NT2/D1 (cell line): ENCODE measurements around the gene AGAP1.

Experiments used
- DNase-seq: peaks from one replicate; pipeline ENCODE4 v3.0.0-alpha.2; 2011; ENCODE audit warnings: low read depth, low spot score
- H3K27me3 ChIP-seq: 2 replicates; pipeline ENCODE4 v1.6.0; 2011; ENCODE audit warnings: mild to moderate bottlenecking; ENCODE audit not compliant: insufficient read length, insufficient read depth
- H3K36me3 ChIP-seq: 2 replicates; pipeline ENCODE4 v1.6.1; 2011; ENCODE audit warnings: mild to moderate bottlenecking, low read length, mixed read lengths; ENCODE audit not compliant: insufficient read depth, insufficient read length
- H3K4me1 ChIP-seq: 2 replicates; pipeline ENCODE4 v1.5.1; 2011; ENCODE audit not compliant: insufficient read depth, insufficient read length
- H3K4me3 ChIP-seq: 2 replicates; pipeline ENCODE4 v1.5.1; 2011; ENCODE audit warnings: low read depth; ENCODE audit not compliant: insufficient read length
- H3K9ac ChIP-seq: 2 replicates; pipeline ENCODE4 v1.6.0; 2011; ENCODE audit warnings: low read depth; ENCODE audit not compliant: insufficient read length
- H3K9me3 ChIP-seq: 2 replicates; pipeline ENCODE4 v1.5.1; 2011; ENCODE audit warnings: mild to moderate bottlenecking, low read length; ENCODE audit not compliant: insufficient read depth
- SUZ12 ChIP-seq: IDR thresholded peaks from 2 replicates; pipeline ENCODE4 v1.6.1; 2011; ENCODE audit not compliant: insufficient read length, insufficient read depth; ENCODE audit errors: extremely low read depth
- YY1 ChIP-seq: IDR thresholded peaks from 2 replicates; pipeline ENCODE4 v1.6.1; 2011; ENCODE audit not compliant: insufficient read length, insufficient read depth
- ZNF274 ChIP-seq: IDR thresholded peaks from 2 replicates; pipeline ENCODE4 v1.6.1; 2011; ENCODE audit warnings: mild to moderate bottlenecking, low read depth, low read length

AGAP1 gene

DNA sequence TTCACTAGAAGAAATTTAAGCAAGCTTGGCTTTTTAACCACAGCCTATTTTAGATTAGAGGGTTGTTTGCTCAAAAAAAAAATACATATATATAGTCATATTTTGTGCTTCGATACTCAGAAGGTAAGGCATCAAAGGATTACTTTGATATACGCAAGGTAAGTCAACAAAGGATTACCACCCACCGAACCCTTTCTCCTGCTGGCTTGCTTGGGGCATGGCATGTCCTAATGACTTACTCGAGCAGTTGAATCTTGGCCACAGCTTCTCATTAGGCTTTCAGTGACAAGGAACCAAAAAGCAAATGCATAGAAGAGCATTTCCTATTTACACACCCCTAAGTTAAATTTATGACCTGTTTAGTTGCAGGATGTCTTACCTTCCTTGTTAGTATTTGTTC, 295.7 kb downstream of the AGAP1 start:
- no peak overlapping the region for H3K9ac ChIP-seq
- no peaks in the 10 kb centered on the region for H3K36me3 ChIP-seq
- no peak for DNase-seq
- H3K4me3 ChIP-seq: no peak overlapping the region
- TF ChIP-seq ZNF274 (no peak), SUZ12 (no peak)
- H3K27me3 ChIP-seq: no peaks in the 10 kb centered on the region
- H3K4me1 ChIP-seq: peaks cover 3% of the 10 kb centered on the region
- no peaks in the 10 kb centered on the region for H3K9me3 ChIP-seq

DNA sequence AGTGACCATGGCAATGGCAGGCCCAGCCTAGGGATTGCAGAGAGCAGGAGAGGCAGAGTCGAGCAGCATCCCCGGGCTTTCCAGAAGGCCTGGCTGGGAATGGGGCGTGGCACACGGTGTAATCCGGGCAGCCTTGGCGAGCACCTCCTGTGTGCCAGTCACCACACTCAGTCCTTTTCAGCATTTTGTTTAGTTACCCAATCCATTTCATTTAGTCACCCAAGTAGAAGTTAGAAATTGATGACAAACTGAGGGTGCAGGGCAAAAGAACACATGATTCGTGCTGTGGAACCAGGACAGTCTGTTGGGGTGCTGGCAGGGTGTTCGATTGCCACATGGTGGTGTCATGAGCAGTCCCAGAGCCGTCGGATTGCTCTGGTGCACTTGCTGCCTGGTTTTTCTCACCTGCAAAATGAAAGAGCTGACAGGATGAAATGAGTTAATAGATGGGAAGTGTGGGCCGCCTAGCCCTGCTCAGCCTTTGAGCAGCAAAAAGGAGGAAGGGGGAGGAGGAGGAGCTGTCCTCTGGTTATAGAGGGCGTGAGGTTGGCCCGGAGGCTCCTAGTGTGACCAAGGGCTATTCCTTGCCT, 299.4 kb downstream of the AGAP1 start:
- Histone ChIP-seq H3K36me3 (peaks cover 10% of the 10 kb centered on the region), H3K27me3 (no peaks in the 10 kb centered on the region), H3K9ac (no peak overlapping the region), H3K9me3 (no peaks in the 10 kb centered on the region), H3K4me3 (no peak overlapping the region), H3K4me1 (peaks cover 3% of the 10 kb centered on the region)
- no peak for TF ChIP-seq SUZ12
- TF ChIP-seq YY1: no peak
- no peak for TF ChIP-seq ZNF274
- no peak for DNase-seq

DNA sequence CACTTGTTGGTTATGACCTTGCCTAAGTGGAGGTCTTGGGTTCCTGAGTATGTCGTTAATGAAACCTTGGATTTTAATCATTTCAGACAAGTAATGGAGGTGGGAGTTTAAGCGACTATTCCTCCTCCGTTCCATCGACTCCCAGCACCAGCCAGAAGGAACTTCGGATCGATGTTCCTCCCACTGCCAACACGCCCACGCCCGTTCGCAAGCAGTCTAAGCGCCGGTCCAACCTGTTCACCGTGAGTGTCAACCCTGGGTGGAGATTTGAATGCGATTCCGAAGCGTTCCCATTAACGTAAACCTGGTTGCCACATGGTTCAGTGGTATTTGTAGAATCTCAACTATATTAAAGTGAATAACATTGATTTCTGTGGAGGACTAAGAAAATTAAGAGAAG, 305.4 kb downstream of the AGAP1 start:
- Histone ChIP-seq H3K4me1 (no peaks in the 10 kb centered on the region), H3K4me3 (no peak overlapping the region), H3K27me3 (no peaks in the 10 kb centered on the region), H3K9ac (no peak overlapping the region), H3K9me3 (0 out of 2 replicates have a peak, but pooled peaks cover 4% of the 10 kb centered on the region), H3K36me3 (peaks cover 40% of the 10 kb centered on the region)
- TF ChIP-seq SUZ12: no peak
- TF ChIP-seq YY1: no peak
- no peak for TF ChIP-seq ZNF274
- no peak for DNase-seq

DNA sequence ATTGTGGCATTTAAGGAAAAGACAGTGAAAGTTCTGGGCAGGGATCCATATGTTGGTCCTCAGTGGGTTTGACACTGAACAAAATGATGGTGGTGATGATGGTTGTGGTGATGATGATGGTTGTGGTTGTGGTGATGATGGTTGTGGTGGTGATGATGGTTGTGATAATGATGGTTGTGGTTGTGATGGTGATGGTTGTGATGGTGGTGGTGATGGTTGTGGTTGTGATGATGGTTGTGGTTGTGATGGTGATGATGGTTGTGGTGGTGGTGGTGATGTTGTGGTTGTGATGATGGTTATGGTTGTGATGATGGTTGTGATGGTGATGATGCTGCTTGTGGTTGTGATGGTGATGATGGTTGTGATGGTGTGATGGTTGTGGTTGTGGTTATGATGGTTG, 308.7 kb downstream of the AGAP1 start:
- TF ChIP-seq SUZ12 (no peak), YY1 (no peak), ZNF274 (no peak)
- Histone ChIP-seq H3K27me3 (no peaks in the 10 kb centered on the region), H3K4me3 (no peak overlapping the region), H3K9ac (no peak overlapping the region), H3K36me3 (peaks cover 38% of the 10 kb centered on the region), H3K4me1 (peaks cover 2% of the 10 kb centered on the region), H3K9me3 (0 out of 2 replicates have a peak, but pooled peaks cover 4% of the 10 kb centered on the region)
- DNase-seq: no peak

DNA sequence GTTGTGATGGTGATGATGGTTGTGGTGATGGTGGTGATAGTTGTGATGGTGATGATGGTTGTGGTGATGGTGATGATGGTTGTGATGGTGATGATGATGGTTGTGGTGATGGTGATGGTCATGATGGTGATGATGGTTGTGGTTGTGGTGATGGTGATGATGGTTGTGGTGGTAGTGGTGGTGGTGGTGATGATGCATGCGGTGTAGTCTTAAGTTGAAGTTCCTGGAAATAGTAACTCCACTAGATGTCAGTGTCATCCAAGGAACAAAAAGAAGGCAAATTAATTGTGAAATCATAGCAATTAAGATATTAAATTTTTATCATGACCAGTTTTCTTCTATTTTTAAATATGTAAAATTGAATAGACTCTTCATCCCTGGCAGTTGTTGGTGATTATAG, 309.2 kb downstream of the AGAP1 start:
- no peak overlapping the region for H3K9ac ChIP-seq
- no peaks in the 10 kb centered on the region for H3K27me3 ChIP-seq
- TF ChIP-seq SUZ12: no peak
- no peak for TF ChIP-seq ZNF274
- TF ChIP-seq YY1: no peak
- DNase-seq: no peak
- peaks cover 2% of the 10 kb centered on the region for H3K4me1 ChIP-seq
- H3K36me3 ChIP-seq: peaks cover 37% of the 10 kb centered on the region
- 0 out of 2 replicates have a peak, but pooled peaks cover 4% of the 10 kb centered on the region for H3K9me3 ChIP-seq
- H3K4me3 ChIP-seq: no peak overlapping the region

DNA sequence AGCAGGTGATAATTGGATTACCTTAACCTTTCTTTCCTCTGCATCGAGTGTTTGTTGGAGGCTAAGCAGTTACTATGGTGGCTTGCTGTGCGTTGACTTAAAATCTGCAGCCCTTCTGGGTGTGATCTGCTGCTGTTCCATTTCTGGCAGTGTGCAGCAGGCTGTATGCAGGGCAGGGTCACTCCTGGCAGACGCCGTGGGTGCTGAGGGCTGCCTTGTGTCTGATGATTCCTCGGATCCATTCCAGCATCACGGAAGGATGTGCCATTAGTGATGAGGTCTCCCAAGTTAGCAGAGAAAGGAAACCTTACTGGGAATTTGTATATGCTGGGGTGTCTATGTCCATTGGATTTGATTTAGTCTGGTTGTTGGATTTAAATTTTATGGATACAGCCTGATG, 310.8 kb downstream of the AGAP1 start:
- 0 out of 2 replicates have a peak, but pooled peaks cover 4% of the 10 kb centered on the region for H3K9me3 ChIP-seq
- H3K4me1 ChIP-seq: peaks cover 2% of the 10 kb centered on the region
- peaks cover 29% of the 10 kb centered on the region for H3K36me3 ChIP-seq
- H3K4me3 ChIP-seq: no peak overlapping the region
- no peak overlapping the region for H3K9ac ChIP-seq
- no peak for DNase-seq
- no peak for TF ChIP-seq YY1
- no peak for TF ChIP-seq ZNF274
- no peak for TF ChIP-seq SUZ12
- no peaks in the 10 kb centered on the region for H3K27me3 ChIP-seq

DNA sequence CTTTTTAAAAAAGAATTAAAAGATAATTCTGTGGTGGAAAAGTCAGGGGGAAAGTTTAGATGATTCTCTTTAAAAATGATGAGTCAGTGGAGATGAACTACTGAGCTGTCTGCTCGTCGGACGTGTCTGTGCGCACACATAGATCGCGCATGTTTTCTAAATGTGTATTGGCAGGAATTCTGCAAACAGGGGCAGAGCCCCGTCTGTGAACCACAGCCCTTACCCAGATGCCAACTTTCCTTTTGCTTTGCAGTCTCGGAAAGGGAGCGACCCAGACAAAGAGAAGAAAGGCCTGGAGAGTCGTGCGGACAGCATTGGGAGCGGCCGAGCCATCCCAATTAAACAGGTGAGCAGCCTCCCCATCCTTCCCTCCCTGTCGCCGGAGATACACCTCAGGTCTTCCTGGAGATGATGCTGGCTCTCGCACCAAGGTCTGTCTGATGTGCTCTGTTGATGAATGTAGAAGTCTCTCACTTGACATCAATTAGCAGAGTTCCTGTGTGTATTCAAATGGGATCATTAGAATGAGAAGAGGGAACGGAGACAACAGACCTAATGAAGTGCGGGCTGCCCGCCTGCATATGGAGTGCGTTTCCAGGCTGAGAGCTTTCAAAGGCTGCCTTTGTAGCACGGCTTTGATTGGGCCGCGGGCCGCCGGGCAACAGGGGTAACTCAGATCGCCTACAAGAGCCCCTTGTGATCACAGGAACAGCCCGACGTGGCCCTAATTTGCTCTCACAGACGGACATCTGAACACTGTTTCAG, 313.3 kb downstream of the AGAP1 start:
- Histone ChIP-seq H3K9ac (no peak overlapping the region), H3K27me3 (no peaks in the 10 kb centered on the region), H3K9me3 (0 out of 2 replicates have a peak, but pooled peaks cover 4% of the 10 kb centered on the region), H3K4me3 (no peak overlapping the region), H3K4me1 (peaks cover 4% of the 10 kb centered on the region), H3K36me3 (peaks cover 14% of the 10 kb centered on the region)
- peak; percentile 77 for DNase-seq
- no peak for TF ChIP-seq SUZ12
- no peak for TF ChIP-seq ZNF274
- TF ChIP-seq YY1: no peak
